GM19351 (cell line): Measurements from ENCODE around the gene MCUR1.
"Not testable (repeated sequence)": the region's sequence is repeated elsewhere in the genome, so short reads cannot be mapped to it uniquely, and the experiment has no call there.

Experiments
- ATAC-seq: cut with Tn5 transposase; IDR thresholded peaks from one replicate; pipeline ENCODE4 v1.9.1; 2021; ENCODE audit warnings: mild to moderate bottlenecking, moderate library complexity; ENCODE audit not compliant: unreplicated experiment

Gene MCUR1

GRCh38 chr6:13780162-13780561, 34.2 kb downstream of the MCUR1 start:
- not testable (repeated sequence) for ATAC-seq

- no peak for ATAC-seq
Measured at GRCh38 chr6:13778028-13778427, 36.3 kb downstream of the MCUR1 start.

GRCh38 chr6:13776602-13777001, 37.8 kb downstream of the MCUR1 start:
- ATAC-seq, result no peak

- ATAC-seq, result not testable (repeated sequence)
Measured at GRCh38 chr6:13775466-13775865, 38.9 kb downstream of the MCUR1 start.

- ATAC-seq, result not testable (repeated sequence)
Measured at GRCh38 chr6:13772358-13773030, 41.9 kb downstream of the MCUR1 start.

- ATAC-seq, result no peak
Measured at GRCh38 chr6:13769655-13770053, 44.7 kb downstream of the MCUR1 start.

GRCh38 chr6:13769034-13769654, 45.2 kb downstream of the MCUR1 start:
- ATAC-seq, result no peak

- ATAC-seq, result no peak
Measured at GRCh38 chr6:13767121-13767808, 47.1 kb downstream of the MCUR1 start.

- no peak for ATAC-seq
Measured at GRCh38 chr6:13766201-13766634, 48.1 kb downstream of the MCUR1 start.

GRCh38 chr6:13765570-13765969, 48.8 kb downstream of the MCUR1 start:
- no peak for ATAC-seq

- ATAC-seq, result peak; percentile 41
Measured at GRCh38 chr6:13764996-13765395, 49.4 kb downstream of the MCUR1 start.

GRCh38 chr6:13763740-13764381, 50.5 kb downstream of the MCUR1 start:
- peak; percentile 69 for ATAC-seq

- ATAC-seq, result no peak
Measured at GRCh38 chr6:13762611-13763441, 51.5 kb downstream of the MCUR1 start.

GRCh38 chr6:13761361-13762036, 52.9 kb downstream of the MCUR1 start:
- ATAC-seq, result no peak

GRCh38 chr6:13760307-13761304, 53.8 kb downstream of the MCUR1 start:
- ATAC-seq, result no peak

- no peak for ATAC-seq
Measured at GRCh38 chr6:13759025-13759424, 55.3 kb downstream of the MCUR1 start.

GRCh38 chr6:13754644-13755043, 59.7 kb downstream of the MCUR1 start:
- no peak for ATAC-seq

- no peak for ATAC-seq
Measured at GRCh38 chr6:13743736-13744127, 70.6 kb downstream of the MCUR1 start.
